Esophagus squamous epithelium (tissue), 5 donors: Measurements from ENCODE around the gene MUC5AC. TPM values are rescaled to one million over a fixed set of nuclear protein-coding genes. Genes with fewer than 3 reads are reported as not detected.
"Not testable (repeated sequence)": the region's sequence is repeated elsewhere in the genome, so short reads cannot be mapped to it uniquely, and the experiment has no call there.

Experiments used
- DNase-seq: peaks from one replicate; lab custom pipeline; 2025; lab: John Stamatoyannopoulos, UW
- H3K27ac ChIP-seq, 4 donors: fragments of 200-600 bp; sonication (generic); one replicate each; pipeline ENCODE4 v1.5.1; 2016 to 2019; ENCODE audit warnings: mild to moderate bottlenecking in 1 of 4
- H3K27me3 ChIP-seq, 4 donors: fragments of 200-600 bp; sonication (generic); 1 replicate in 3 of 4; 2 replicates in 1 of 4; pipeline versions ENCODE4 v1.5.1 to v1.6.0; 2017 to 2021; ENCODE audit warnings: antibody characterized with exemption in 1 of 4
- H3K36me3 ChIP-seq, 3 donors: fragments of 200-600 bp; sonication (generic); one replicate each; pipeline ENCODE4 v1.5.1; 2016 to 2019
- H3K4me1 ChIP-seq, 3 donors: fragments of 200-600 bp; sonication (generic); one replicate each; pipeline ENCODE4 v1.5.1; 2017 to 2019
- H3K4me3 ChIP-seq, 4 donors: fragments of 200-600 bp; sonication (generic); 1 replicate in 3 of 4; 2 replicates in 1 of 4; pipeline ENCODE4 v1.5.1; 2016 to 2019; ENCODE audit warnings: mild to moderate bottlenecking in 2 of 4, moderate library complexity in 1 of 4
- H3K9me3 ChIP-seq, 3 donors: fragments of 200-600 bp; sonication (generic); one replicate each; pipeline ENCODE4 v1.5.1; 2016 to 2019
- CTCF ChIP-seq, 6 experiments: fragments of 450-650 bp in 4 of 6; fragments of 200-600 bp in 2 of 6; sonication (generic) in 2 of 6; IDR thresholded peaks; one replicate each; pipeline ENCODE4 v1.5.1; 2016 to 2019; ENCODE audit warnings: antibody characterized with exemption in 6 of 6, mild to moderate bottlenecking in 4 of 6, moderate library complexity in 4 of 6
- POLR2A ChIP-seq, 4 donors: fragments of 450-650 bp; IDR thresholded peaks; one replicate each; pipeline ENCODE4 v1.6.1; 2017; ENCODE audit warnings: antibody characterized with exemption in 4 of 4, mild to moderate bottlenecking in 4 of 4, moderate library complexity in 3 of 4
- WGBS, 2 donors: methylation state at CpG; one replicate each; pipeline ENCODE4 v1.1.5; 2018; 5-methylcytosine and 5-hydroxymethylcytosine counted together
- intact Hi-C: fragments of 100-400 bp; cut with DNase I; formaldehyde crosslinking; loops from one replicate; pipeline ENCODE4 v1.15.0; 2022
- total RNA-seq, 4 donors: library from RNA; depleted of rRNA; stranded (reverse); fragments of >200 nt; gene quantifications; one replicate each; pipeline ENCODE4 v1.1.0, GENCODE V29; 2016
- donor health status: DM: yes; HTN: yes; CAD: no.

The MUC5AC gene
- total RNA-seq, 4 donors from 2014 or later, result under 0.01 to 1.5 TPM; not detected in 2

- Histone ChIP-seq H3K36me3 (no peaks in the 10 kb centered on the region), H3K4me3 (no peak overlapping the region), H3K9me3 (no peaks in the 10 kb centered on the region), H3K27me3 (peaks cover 0 to 65% (median 0%) of the 10 kb centered on the region in 4 donors), H3K27ac (peak overlapping the region in 2 of 4 donors; percentile 21 to 29), H3K4me1 (peaks cover 0 to 21% (median 0%) of the 10 kb centered on the region in 3 donors)
- no peak for DNase-seq
- intact Hi-C loops, result no loop called here
- 42 to 90% methylated on average over 2 of the region's 28 CpGs for WGBS, 2 donors
- TF ChIP-seq POLR2A (IDR thresholded peaks at IDR 0.05), result no peak
- TF ChIP-seq CTCF (IDR thresholded peaks at IDR 0.05), result no peak
These were observed 4.4 kb upstream of the MUC5AC start for GRCh38 chr11:1153105-1153950.

GRCh38 chr11:1153951-1154493 lies 3.7 kb upstream of the MUC5AC start:
- TF ChIP-seq CTCF (IDR thresholded peaks at IDR 0.05) (no peak), POLR2A (IDR thresholded peaks at IDR 0.05) (no peak)
- DNase-seq, result no peak
- peak overlapping the region in 2 of 4 donors; percentile 21 to 29 for H3K27ac ChIP-seq
- H3K27me3 ChIP-seq, result peaks cover 0 to 62% (median 0%) of the 10 kb centered on the region in 4 donors
- no peaks in the 10 kb centered on the region for H3K9me3 ChIP-seq
- 29 to 40% methylated on average over 1 to 5 of the region's 14 CpGs for WGBS, 2 donors
- intact Hi-C loops, result no loop called here
- H3K4me1 ChIP-seq, result peaks cover 0 to 21% (median 0%) of the 10 kb centered on the region in 3 donors
- H3K36me3 ChIP-seq, result no peaks in the 10 kb centered on the region
- H3K4me3 ChIP-seq, result no peak overlapping the region

- DNase-seq, H3K4me3 ChIP-seq, intact Hi-C loops, H3K27ac ChIP-seq, H3K9me3 ChIP-seq, H3K36me3 ChIP-seq: not testable (repeated sequence)
- peaks cover 0 to 58% (median 0%) of the 10 kb centered on the region in 4 donors for H3K27me3 ChIP-seq
- H3K4me1 ChIP-seq, result peaks cover 0 to 21% (median 0%) of the 10 kb centered on the region in 3 donors
- 57 to 84% methylated on average over 1 to 3 of the region's 3 CpGs for WGBS, 2 donors
These were observed 3.1 kb upstream of the MUC5AC start for GRCh38 chr11:1154656-1155055.

- intact Hi-C loops, result no loop called here
- TF ChIP-seq POLR2A (IDR thresholded peaks at IDR 0.05) (no peak), CTCF (IDR thresholded peaks at IDR 0.05) (no peak)
- H3K27me3 ChIP-seq, result peaks cover 0 to 51% (median 0%) of the 10 kb centered on the region in 4 donors
- H3K9me3 ChIP-seq, result no peaks in the 10 kb centered on the region
- no peak overlapping the region for H3K27ac ChIP-seq
- H3K36me3 ChIP-seq, result no peaks in the 10 kb centered on the region
- H3K4me3 ChIP-seq, result no peak overlapping the region
- H3K4me1 ChIP-seq, result peaks cover 0 to 21% (median 0%) of the 10 kb centered on the region in 3 donors
- DNase-seq, result no peak
These were observed 2.5 kb upstream of the MUC5AC start for GRCh38 chr11:1155274-1155693.

- WGBS, 2 donors, result 79 to 86% methylated on average over 4 of the region's 7 CpGs
- no peaks in the 10 kb centered on the region for H3K9me3 ChIP-seq
- TF ChIP-seq POLR2A (IDR thresholded peaks at IDR 0.05) (no peak), CTCF (IDR thresholded peaks at IDR 0.05) (no peak)
- H3K27me3 ChIP-seq, result peaks cover 0 to 43% (median 0%) of the 10 kb centered on the region in 4 donors
- H3K36me3 ChIP-seq, result no peaks in the 10 kb centered on the region
- no peak overlapping the region for H3K27ac ChIP-seq
- no peak overlapping the region for H3K4me3 ChIP-seq
- peaks cover 0 to 11% (median 0%) of the 10 kb centered on the region in 3 donors for H3K4me1 ChIP-seq
- no peak for DNase-seq
- intact Hi-C loops, result no loop called here
These were observed 1.0 kb upstream of the MUC5AC start for GRCh38 chr11:1156506-1157340.
